GM12892 (cell line): Measurements from ENCODE around the gene USP48.
"Not testable (repeated sequence)": the region's sequence is repeated elsewhere in the genome, so short reads cannot be mapped to it uniquely, and the experiment has no call there.

ENCODE experiments used
- POLR2A ChIP-seq: IDR thresholded peaks from 2 replicates; pipeline ENCODE4 v1.6.1; 2011; ENCODE audit warnings: low read depth, low read length, control low read depth
- POLR2AphosphoS5 ChIP-seq: IDR thresholded peaks from 2 replicates; pipeline ENCODE4 v1.6.1; 2011; ENCODE audit warnings: low read depth, low read length, control low read depth
- TAF1 ChIP-seq: IDR thresholded peaks from 2 replicates; pipeline ENCODE4 v1.6.1; 2011; ENCODE audit warnings: low read depth, mild to moderate bottlenecking, control low read depth, low read length, borderline replicate concordance

GRCh38 chr1:21767106-21767505 lies 15.8 kb downstream of the USP48 start:
- not testable (repeated sequence) for TF ChIP-seq POLR2A, TAF1, POLR2AphosphoS5
